OCI-LY3 (cell line): ENCODE results near the gene NCK2.

Experiments used
- H2AFZ ChIP-seq: fragments of 200-600, 300-600 bp; shearing (Covaris generic); 2 replicates; pipeline ENCODE4 v1.6.0; 2014; ENCODE audit warnings: antibody characterized with exemption, low read depth, low read length
- H3K27ac ChIP-seq: fragments of 200-600, 300-600 bp; sonication (generic); 2 replicates; pipeline ENCODE4 v1.5.1; 2014; ENCODE audit warnings: mild to moderate bottlenecking, low read length, moderate library complexity, mixed read lengths
- H3K27me3 ChIP-seq: fragments of 200-600, 300-600 bp; sonication (generic); 2 replicates; pipeline ENCODE4 v1.6.1; 2014; ENCODE audit warnings: low read depth, low read length, mixed read lengths
- H3K36me3 ChIP-seq: fragments of 200-600, 300-600 bp; sonication (generic); replicated peaks from 2 replicates; pipeline ENCODE3; 2014; ENCODE audit warnings: low read depth, low read length, mixed read lengths
- H3K4me1 ChIP-seq: fragments of 300-600, 200-600 bp; sonication (generic); 2 replicates; pipeline ENCODE4 v1.6.1; 2014; ENCODE audit warnings: low read length, mixed read lengths
- H3K4me2 ChIP-seq: fragments of 200-600, 300-600 bp; sonication (generic); 2 replicates; pipeline ENCODE4 v1.6.1; 2014; ENCODE audit warnings: low read length, mixed read lengths
- H3K4me3 ChIP-seq: fragments of 300-600, 200-600 bp; sonication (generic); 2 replicates; pipeline ENCODE4 v1.5.1; 2014; ENCODE audit warnings: antibody characterized with exemption, mild to moderate bottlenecking, low read length, moderate library complexity
- H3K79me2 ChIP-seq: fragments of 300-600, 200-600 bp; shearing (Covaris generic); 2 replicates; pipeline ENCODE4 v1.6.1; 2014; ENCODE audit warnings: mild to moderate bottlenecking, low read length, mixed read lengths
- H3K9ac ChIP-seq: fragments of 300-600, 200-600 bp; shearing (Covaris generic); 2 replicates; pipeline ENCODE4 v1.6.0; 2014; ENCODE audit warnings: mild to moderate bottlenecking, low read length, moderate library complexity
- H3K9me3 ChIP-seq: fragments of 200-600, 300-600 bp; shearing (Covaris generic); 2 replicates; pipeline ENCODE4 v1.6.1; 2014; ENCODE audit warnings: low read length, mixed read lengths; ENCODE audit not compliant: insufficient read depth
- H4K20me1 ChIP-seq: fragments of 200-600, 300-600 bp; sonication (generic); 2 replicates; pipeline ENCODE4 v1.6.1; 2016; ENCODE audit warnings: low read length, mixed read lengths; ENCODE audit not compliant: insufficient read depth
- CTCF ChIP-seq: fragments of 200-600, 300-600 bp; sonication (generic); IDR thresholded peaks from 2 replicates; pipeline ENCODE4 v1.5.1; 2014; ENCODE audit warnings: antibody characterized with exemption, low read length, low read depth
- EZH2phosphoT487 ChIP-seq: fragments of 200-600 bp; shearing (Covaris generic); IDR thresholded peaks from 2 replicates; pipeline ENCODE4 v1.6.1; 2018; ENCODE audit warnings: antibody characterized with exemption, mixed run types, low read depth

NCK2 gene

GRCh38 chr2:105928563-105928962 lies 183.9 kb downstream of the NCK2 start:
- Histone ChIP-seq H3K36me3 (no peaks in the 10 kb centered on the region), H3K27me3 (no peaks in the 10 kb centered on the region), H4K20me1 (no peaks in the 10 kb centered on the region), H3K4me1 (no peaks in the 10 kb centered on the region), H3K79me2 (no peaks in the 10 kb centered on the region), H3K9me3 (no peaks in the 10 kb centered on the region), H3K4me2 (no peak overlapping the region), H3K27ac (no peak overlapping the region), H2AFZ (no peak overlapping the region), H3K4me3 (no peak overlapping the region), H3K9ac (no peak overlapping the region)
- TF ChIP-seq EZH2phosphoT487: no peak
- no peak for TF ChIP-seq CTCF

GRCh38 chr2:105929516-105929915 lies 184.8 kb downstream of the NCK2 start:
- no peaks in the 10 kb centered on the region for H4K20me1 ChIP-seq
- no peaks in the 10 kb centered on the region; the same call in 1 of the 2 replicates for H3K9me3 ChIP-seq
- no peaks in the 10 kb centered on the region for H3K36me3 ChIP-seq
- H3K4me1 ChIP-seq: no peaks in the 10 kb centered on the region
- no peaks in the 10 kb centered on the region for H3K79me2 ChIP-seq
- no peak overlapping the region for H3K9ac ChIP-seq
- H3K27me3 ChIP-seq: no peaks in the 10 kb centered on the region
- no peak overlapping the region for H3K4me3 ChIP-seq
- H3K27ac ChIP-seq: no peak overlapping the region
- TF ChIP-seq CTCF (no peak), EZH2phosphoT487 (no peak)
- H3K4me2 ChIP-seq: no peak overlapping the region
- no peak overlapping the region for H2AFZ ChIP-seq

GRCh38 chr2:105932582-105932981 lies 187.9 kb downstream of the NCK2 start:
- Histone ChIP-seq H3K4me1 (no peaks in the 10 kb centered on the region), H3K4me2 (no peak overlapping the region), H3K27me3 (no peaks in the 10 kb centered on the region), H4K20me1 (no peaks in the 10 kb centered on the region), H2AFZ (no peak overlapping the region), H3K27ac (no peak overlapping the region), H3K36me3 (no peaks in the 10 kb centered on the region), H3K79me2 (no peaks in the 10 kb centered on the region), H3K9me3 (no peaks in the 10 kb centered on the region; the same call in 1 of the 2 replicates), H3K4me3 (no peak overlapping the region), H3K9ac (no peak overlapping the region)
- TF ChIP-seq EZH2phosphoT487: no peak
- TF ChIP-seq CTCF: no peak

GRCh38 chr2:105933906-105934305 lies 189.2 kb downstream of the NCK2 start:
- no peaks in the 10 kb centered on the region for H3K27me3 ChIP-seq
- H4K20me1 ChIP-seq: no peaks in the 10 kb centered on the region
- TF ChIP-seq CTCF: no peak
- TF ChIP-seq EZH2phosphoT487: no peak
- H3K36me3 ChIP-seq: no peaks in the 10 kb centered on the region
- no peak overlapping the region for H2AFZ ChIP-seq
- H3K4me2 ChIP-seq: no peak overlapping the region
- no peak overlapping the region for H3K27ac ChIP-seq
- no peak overlapping the region for H3K9ac ChIP-seq
- no peaks in the 10 kb centered on the region for H3K79me2 ChIP-seq
- H3K4me3 ChIP-seq: no peak overlapping the region
- H3K4me1 ChIP-seq: no peaks in the 10 kb centered on the region
- H3K9me3 ChIP-seq: no peaks in the 10 kb centered on the region; the same call in 1 of the 2 replicates
